H1 (cell line): Measurements from ENCODE around the gene NFYA. TPM values are rescaled to one million over a fixed set of nuclear protein-coding genes. Genes with fewer than 3 reads are reported as not detected.

Experiments
- CTCF ChIA-PET: fragments of 300-600 bp; sonication (Branson Sonifier 250); formaldehyde crosslinking; loops from one replicate; lab custom pipeline; 2021; ENCODE audit not compliant: partially characterized antibody; lab: Charles Lee
- POLR2A ChIA-PET: fragments of 300-600 bp; sonication (Branson Sonifier 250); formaldehyde crosslinking; loops from one replicate; lab custom pipeline; 2021; ENCODE audit warnings: inconsistent platforms; ENCODE audit not compliant: partially characterized antibody; lab: Charles Lee
- DNase-seq, 2 experiments: peaks; one replicate each; pipeline versions ENCODE4 v3.0.0 to v3.0.0-alpha.2; 2010 to 2022; ENCODE audit warnings: low spot score in 2 of 2, low read depth in 1 of 2, mixed read lengths in 1 of 2
- FAIRE-seq: peaks from 2 replicates; lab custom pipeline; 2011; peaks lifted over from hg19 to GRCh38; lab: Jason Lieb, UNC
- H2AFZ ChIP-seq: 2 replicates; pipeline ENCODE4 v1.8.1; 2012; ENCODE audit warnings: low read length, inconsistent platforms
- H2AK5ac ChIP-seq: 2 replicates; pipeline ENCODE4 v1.6.1; 2013; ENCODE audit warnings: low read depth, low read length
- H2BK120ac ChIP-seq: replicated peaks from 2 replicates; pipeline ENCODE3; 2013; ENCODE audit warnings: low read depth, low read length, inconsistent platforms
- H2BK12ac ChIP-seq: 2 replicates; pipeline ENCODE4 v1.6.1; 2013; ENCODE audit warnings: low read depth, low read length
- H2BK15ac ChIP-seq: 2 replicates; pipeline ENCODE4 v1.6.1; 2013; ENCODE audit warnings: low read length
- H2BK20ac ChIP-seq: 2 replicates; pipeline ENCODE4 v1.6.1; 2013; ENCODE audit warnings: low read length
- H2BK5ac ChIP-seq: 2 replicates; pipeline ENCODE4 v1.6.1; 2013; ENCODE audit warnings: low read depth, low read length
- H3K14ac ChIP-seq: 2 replicates; pipeline ENCODE4 v1.6.1; 2013; ENCODE audit warnings: inconsistent platforms; ENCODE audit not compliant: insufficient read length
- H3K18ac ChIP-seq: 2 replicates; pipeline ENCODE4 v1.6.1; 2013; ENCODE audit warnings: low read length; ENCODE audit errors: extremely low read depth
- H3K23ac ChIP-seq: 2 replicates; pipeline ENCODE4 v1.6.1; 2013; ENCODE audit warnings: inconsistent platforms; ENCODE audit not compliant: insufficient read length
- H3K23me2 ChIP-seq: 2 replicates; pipeline ENCODE4 v1.6.1; 2013; ENCODE audit warnings: low read depth, low read length
- H3K27ac ChIP-seq: 2 replicates; pipeline ENCODE4 v1.6.1; 2011; ENCODE audit warnings: low read depth, low read length, inconsistent platforms
- H3K27me3 ChIP-seq, 4 experiments: replicated peaks in 1 of 4; 1 replicate in 1 of 4; 2 replicates in 3 of 4; pipeline versions ENCODE4 v1.6.1 to v1.8.1; 2011 to 2013; ENCODE audit warnings: low read length in 3 of 4, mild to moderate bottlenecking in 3 of 4, inconsistent platforms in 2 of 4, mixed read lengths in 2 of 4, moderate library complexity in 1 of 4; ENCODE audit not compliant: control insufficient read depth in 3 of 4, insufficient read depth in 3 of 4; ENCODE audit errors: extremely low read depth in 1 of 4
- H3K36me3 ChIP-seq, 4 experiments: 2 replicates each; pipeline versions ENCODE4 v1.6.1 to v1.8.1; 2011 to 2013; ENCODE audit warnings: mild to moderate bottlenecking in 4 of 4, low read length in 3 of 4, moderate library complexity in 2 of 4, control low read depth in 1 of 4, inconsistent platforms in 1 of 4; ENCODE audit not compliant: insufficient read depth in 4 of 4, control insufficient read depth in 2 of 4
- H3K4ac ChIP-seq: replicated peaks from 2 replicates; pipeline ENCODE3; 2013; ENCODE audit warnings: low read length, low read depth, mixed read lengths, inconsistent platforms; ENCODE audit not compliant: insufficient read length
- H3K4me1 ChIP-seq, 4 experiments: replicated peaks in 1 of 4; 1 replicate in 1 of 4; 2 replicates in 3 of 4; pipeline versions ENCODE4 v1.6.1 to v1.8.1; 2011 to 2013; ENCODE audit warnings: low read length in 3 of 4, inconsistent platforms in 2 of 4, mixed read lengths in 1 of 4; ENCODE audit not compliant: insufficient read depth in 4 of 4, control insufficient read depth in 3 of 4
- H3K4me2 ChIP-seq, 2 experiments: 2 replicates each; pipeline versions ENCODE4 v1.6.1 to v1.8.1; 2011 to 2013; ENCODE audit warnings: low read depth in 2 of 2, low read length in 2 of 2, control low read depth in 1 of 2, inconsistent platforms in 1 of 2, mild to moderate bottlenecking in 1 of 2; ENCODE audit not compliant: insufficient read depth in 1 of 2
- H3K4me3 ChIP-seq, 4 experiments: fragments of 200-600, 300-600 bp in 1 of 4; sonication (generic), shearing (Covaris generic), sonication (Bioruptor Twin) in 1 of 4; 2 replicates each; pipeline versions ENCODE4 v1.5.1 to v1.8.1; 2011 to 2016; ENCODE audit warnings: low read length in 4 of 4, low read depth in 3 of 4, control low read depth in 2 of 4, inconsistent platforms in 2 of 4, mild to moderate bottlenecking in 2 of 4, mixed read lengths in 1 of 4, moderate library complexity in 1 of 4; ENCODE audit not compliant: insufficient read depth in 2 of 4; ENCODE audit errors: extremely low read depth in 1 of 4
- H3K56ac ChIP-seq: replicated peaks from 2 replicates; pipeline ENCODE3; 2013; ENCODE audit warnings: low read depth, mild to moderate bottlenecking, mixed read lengths, low read length, inconsistent platforms; ENCODE audit not compliant: insufficient read length
- H3K79me1 ChIP-seq: 2 replicates; pipeline ENCODE4 v1.6.1; 2013; ENCODE audit warnings: low read depth, low read length, control low read depth
- H3K79me2 ChIP-seq, 2 experiments: 2 replicates each; pipeline versions ENCODE4 v1.6.1 to v1.8.1; 2012 to 2013; ENCODE audit warnings: low read length in 2 of 2, mild to moderate bottlenecking in 2 of 2, inconsistent platforms in 1 of 2; ENCODE audit not compliant: insufficient read depth in 2 of 2, control insufficient read depth in 1 of 2
- H3K9ac ChIP-seq, 4 experiments: replicated peaks in 1 of 4; 1 replicate in 1 of 4; 2 replicates in 3 of 4; pipeline versions ENCODE4 v1.6.1 to v1.8.1; 2011 to 2013; ENCODE audit warnings: low read depth in 3 of 4, low read length in 3 of 4, control low read depth in 2 of 4, mild to moderate bottlenecking in 2 of 4, moderate library complexity in 2 of 4, inconsistent platforms in 1 of 4; ENCODE audit errors: extremely low read depth in 1 of 4
- H3K9me3 ChIP-seq, 2 experiments: 2 replicates each; pipeline versions ENCODE4 v1.6.1 to v1.8.1; 2012 to 2013; ENCODE audit warnings: mild to moderate bottlenecking in 2 of 2, moderate library complexity in 2 of 2, control low read depth in 1 of 2, inconsistent platforms in 1 of 2, low read depth in 1 of 2, low read length in 1 of 2, mixed read lengths in 1 of 2; ENCODE audit not compliant: insufficient read depth in 2 of 2
- H4K20me1 ChIP-seq, 2 experiments: replicated peaks in 1 of 2; 2 replicates each; pipeline versions ENCODE3 to v1.8.1; 2011 to 2013; ENCODE audit warnings: inconsistent platforms in 2 of 2, low read length in 2 of 2, mild to moderate bottlenecking in 1 of 2; ENCODE audit not compliant: insufficient read depth in 2 of 2, control insufficient read depth in 1 of 2
- H4K5ac ChIP-seq: 2 replicates; pipeline ENCODE4 v1.6.1; 2013; ENCODE audit warnings: low read length, low read depth, mixed read lengths, inconsistent platforms; ENCODE audit not compliant: insufficient read length
- H4K8ac ChIP-seq: 2 replicates; pipeline ENCODE4 v1.8.0; 2013; ENCODE audit warnings: mild to moderate bottlenecking, moderate library complexity, low read length, inconsistent platforms; ENCODE audit not compliant: insufficient read depth; ENCODE audit errors: extremely low read depth
- H4K91ac ChIP-seq: replicated peaks from 2 replicates; pipeline ENCODE3; 2013; ENCODE audit warnings: low read length, mixed read lengths, inconsistent platforms; ENCODE audit not compliant: insufficient read length
- ASH2L ChIP-seq: fragments of 200-600, 300-600 bp; sonication (generic); IDR thresholded peaks from one replicate; pipeline ENCODE4 v1.7.1; 2017; ENCODE audit warnings: low read length
- CREB1 ChIP-seq: IDR thresholded peaks from 2 replicates; pipeline ENCODE4 v1.6.1; 2012; ENCODE audit warnings: inconsistent platforms
- CTCF ChIP-seq, 3 experiments: IDR thresholded peaks; 1 replicate in 2 of 3; 2 replicates in 1 of 3; pipeline versions ENCODE4 v1.5.1 to v1.6.1; 2011; ENCODE audit warnings: low read length in 3 of 3, mild to moderate bottlenecking in 3 of 3, inconsistent platforms in 2 of 3, low read depth in 1 of 3, moderate library complexity in 1 of 3; ENCODE audit not compliant: insufficient read depth in 1 of 3; ENCODE audit errors: control extremely low read depth in 1 of 3
- KDM1A ChIP-seq: fragments of 200-600, 300-600 bp; sonication (generic); IDR thresholded peaks from 2 replicates; pipeline ENCODE4 v1.7.1; 2016; ENCODE audit warnings: mild to moderate bottlenecking, low read length, borderline replicate concordance
- KDM4A ChIP-seq: IDR thresholded peaks from one replicate; pipeline ENCODE4 v1.7.1; 2012; ENCODE audit warnings: low read depth, mild to moderate bottlenecking, moderate library complexity, low read length, inconsistent platforms; ENCODE audit not compliant: severe bottlenecking
- POLR2A ChIP-seq, 2 experiments: IDR thresholded peaks; 1 replicate in 1 of 2; 2 replicates in 1 of 2; pipeline ENCODE4 v1.6.1; 2011; ENCODE audit warnings: low read depth in 2 of 2, low read length in 2 of 2, mild to moderate bottlenecking in 2 of 2; ENCODE audit errors: control extremely low read depth in 1 of 2
- SIN3A ChIP-seq, 2 experiments: IDR thresholded peaks in 1 of 2; conservative IDR thresholded peaks in 1 of 2; 2 replicates each; pipeline ENCODE4 v1.6.1; 2011 to 2012; ENCODE audit warnings: low read length in 2 of 2, improper control_type of control experiment in 1 of 2, low read depth in 1 of 2, mild to moderate bottlenecking in 1 of 2
- TAF1 ChIP-seq: IDR thresholded peaks from 2 replicates; pipeline ENCODE4 v1.6.1; 2011; ENCODE audit warnings: mild to moderate bottlenecking, low read depth, low read length
- TBP ChIP-seq: IDR thresholded peaks from 2 replicates; pipeline ENCODE4 v1.6.1; 2011; ENCODE audit warnings: low read depth, low read length, improper control_type of control experiment
- WGBS, 2 experiments: shearing (Covaris generic) in 1 of 2; methylation state at CpG; one replicate each; pipeline versions ENCODE4 v1.1.6 to v1.1.7; 2013 to 2015; ENCODE audit warnings: low lambda C conversion rate in 2 of 2, mixed read lengths in 2 of 2, inconsistent platforms in 1 of 2, low coverage in 1 of 2, missing lambda C conversion rate in 1 of 2; ENCODE audit not compliant: insufficient replicate concordance in 2 of 2, insufficient coverage in 1 of 2, insufficient read length in 1 of 2; ENCODE audit errors: extremely low coverage in 1 of 2, missing lambda C conversion rate in 1 of 2; 5-methylcytosine and 5-hydroxymethylcytosine counted together
- polyA plus RNA-seq, 7 experiments: library from polyadenylated mRNA; depleted of rRNA in 3 of 7; stranded (reverse) in 5 of 7; unstranded in 2 of 7; fragments of >200 nt in 5 of 7; fragments of 200-250 nt in 2 of 7; gene quantifications; 1 replicate in 5 of 7; 2 replicates in 1 of 7; 4 replicates in 1 of 7; pipeline versions ENCODE4 v1.2.1 to v1.2.3, GENCODE V29; 2011 to 2013; ENCODE audit warnings: missing spikeins in 2 of 7, mixed read lengths in 2 of 7
- total RNA-seq: library from RNA; stranded (reverse); fragmentation: NEBNext Ultra II Directional; extraction: Animal tissue kit (Norgen Biotek cat#: 25700); gene quantifications from 2 replicates; pipeline ENCODE4 v1.2.1, GENCODE V29; 2021

The NFYA gene
- total and polyA plus RNA-seq, 2 of the 8 experiments (the other 6 are each of a cell fraction or from before 2014, with no cell fraction given), result 19.8 to 33.7 TPM

- ChIA-PET POLR2A (interaction anchor here (0.6 to 2.6 kb wide), 5 partner anchors 15 to 46 kb away, joined by 3 to 9 read pairs (median 4); partner anchors contain the start of gene APOBEC2), CTCF (interaction anchor here (0.8 kb wide), 1 partner anchor 28 kb away, joined by 3 read pairs; no protein-coding TSS in a partner anchor)
- no peak overlapping the region for H2BK15ac ChIP-seq
- peak overlapping the region; percentile 96 for H3K27ac ChIP-seq
- FAIRE-seq (no peak), DNase-seq (peak; percentile 41 to 85)
- H4K5ac ChIP-seq, result peak overlapping the region; percentile 83
- peaks cover 0 to 7% of the 10 kb centered on the region in 2 experiments for H4K20me1 ChIP-seq
- H2AK5ac ChIP-seq, result peak overlapping the region; percentile 14; the same call in 1 of the 2 replicates
- peak overlapping the region; percentile 89 to 98 for H3K4me2 ChIP-seq
- peaks cover 11% of the 10 kb centered on the region for H3K23me2 ChIP-seq
- peak overlapping the region; percentile 88 for H3K4ac ChIP-seq
- H3K9ac ChIP-seq, result peak overlapping the region; percentile 76 to 94 (median 89)
- no peak overlapping the region for H2BK120ac ChIP-seq
- H3K9me3 ChIP-seq, result no peaks in the 10 kb centered on the region
- no peaks in the 10 kb centered on the region for H3K79me1 ChIP-seq
- H2BK5ac ChIP-seq, result peak overlapping the region; percentile 47; the same call in 1 of the 2 replicates
- peak overlapping the region; percentile 87 for H4K91ac ChIP-seq
- H2BK12ac ChIP-seq, result no peak overlapping the region
- H3K18ac ChIP-seq, result peak overlapping the region; percentile 56
- peak overlapping the region; percentile 83 to 96 (median 92) for H3K4me3 ChIP-seq
- no peak overlapping the region for H3K23ac ChIP-seq
- 1% methylated on average over 52 of the region's 74 CpGs; no CpG with 5 or more reads in 1 of the 2 experiments for WGBS, 2 experiments
- no peak overlapping the region for H3K14ac ChIP-seq
- no peak overlapping the region for H2AFZ ChIP-seq
- no peak overlapping the region for H2BK20ac ChIP-seq
- peaks cover 2 to 5% (median 4%) of the 10 kb centered on the region in 4 experiments; a peak in 3 of 7 replicates for H3K4me1 ChIP-seq
- peak overlapping the region; percentile 97 for H3K56ac ChIP-seq
- H4K8ac ChIP-seq, result peak overlapping the region; percentile 91; the same call in 1 of the 2 replicates
- peaks cover 0 to 11% (median 2%) of the 10 kb centered on the region in 4 experiments; a peak in 4 of 8 replicates for H3K36me3 ChIP-seq
- H3K27me3 ChIP-seq, result no peaks in the 10 kb centered on the region
- H3K79me2 ChIP-seq, result peaks cover 37 to 48% of the 10 kb centered on the region in 2 experiments
- peak; percentile 64 for TF ChIP-seq KDM4A
- TF ChIP-seq CTCF (IDR thresholded peaks at IDR 0.05; ENCODE audit: control extremely low read depth in 1 of 3, insufficient read depth in 1 of 3, low read depth in 1 of 3, low read length in 3 of 3), result peak in 2 of 3 experiments; percentile 34; a peak in 3 of 4 replicates
- TF ChIP-seq SIN3A (conservative IDR thresholded peaks at IDR 0.05 in 1 of 2, IDR thresholded peaks at IDR 0.05 in 1 of 2; ENCODE audit: low read depth in 1 of 2, low read length in 2 of 2), result 0 out of 4 replicates have a peak, but pooled peaks have one; percentile 8 to 31
- TF ChIP-seq ASH2L, result peak; percentile 76
- peak; percentile 62 for TF ChIP-seq TAF1
- TF ChIP-seq KDM1A, result no peak
- TF ChIP-seq POLR2A (IDR thresholded peaks at IDR 0.05; ENCODE audit: control extremely low read depth in 1 of 2, low read depth in 2 of 2, low read length in 2 of 2), result peak in 1 of 2 experiments; percentile 82; a peak in 2 of 3 replicates
- 0 out of 2 replicates have a peak, but pooled peaks have one; percentile 42 for TF ChIP-seq TBP
- TF ChIP-seq CREB1, result peak; percentile 65
Measured at GRCh38 chr6:41073203-41073967, 611 bp downstream of the NFYA start.
